HG03097 (cell line): Measurements from ENCODE around the gene FCRL6.

Experiments
- ATAC-seq: cut with Tn5 transposase; IDR thresholded peaks from one replicate; pipeline ENCODE4 v1.9.1; 2021; ENCODE audit not compliant: unreplicated experiment, low FRiP score

The FCRL6 gene, protein sequence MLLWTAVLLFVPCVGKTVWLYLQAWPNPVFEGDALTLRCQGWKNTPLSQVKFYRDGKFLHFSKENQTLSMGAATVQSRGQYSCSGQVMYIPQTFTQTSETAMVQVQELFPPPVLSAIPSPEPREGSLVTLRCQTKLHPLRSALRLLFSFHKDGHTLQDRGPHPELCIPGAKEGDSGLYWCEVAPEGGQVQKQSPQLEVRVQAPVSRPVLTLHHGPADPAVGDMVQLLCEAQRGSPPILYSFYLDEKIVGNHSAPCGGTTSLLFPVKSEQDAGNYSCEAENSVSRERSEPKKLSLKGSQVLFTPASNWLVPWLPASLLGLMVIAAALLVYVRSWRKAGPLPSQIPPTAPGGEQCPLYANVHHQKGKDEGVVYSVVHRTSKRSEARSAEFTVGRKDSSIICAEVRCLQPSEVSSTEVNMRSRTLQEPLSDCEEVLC

DNA sequence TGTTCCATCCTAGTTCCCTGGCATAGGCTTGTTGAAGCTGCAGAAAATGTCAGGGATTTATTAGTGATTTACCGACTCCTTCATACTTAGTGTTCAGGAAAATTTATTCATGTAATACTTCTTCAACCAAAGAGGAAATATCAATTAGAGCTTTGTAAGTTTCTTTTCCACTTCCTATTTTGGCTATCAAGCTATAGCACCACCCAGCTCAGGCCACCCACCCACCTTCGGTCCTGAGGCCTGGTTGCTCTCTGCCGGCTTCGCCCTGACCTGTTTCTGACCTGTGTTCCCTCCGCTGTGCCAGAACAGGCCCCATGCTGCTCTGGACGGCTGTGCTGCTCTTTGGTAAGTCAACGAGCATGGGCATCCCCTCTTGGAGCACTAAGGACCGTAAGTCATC lies at the start of gene FCRL6:
FCRL6 (plus strand) TSS at position 250 of the 400 bp plus-strand sequence; CDS start at position 315, 65 bp downstream.
- no peak for ATAC-seq

DNA sequence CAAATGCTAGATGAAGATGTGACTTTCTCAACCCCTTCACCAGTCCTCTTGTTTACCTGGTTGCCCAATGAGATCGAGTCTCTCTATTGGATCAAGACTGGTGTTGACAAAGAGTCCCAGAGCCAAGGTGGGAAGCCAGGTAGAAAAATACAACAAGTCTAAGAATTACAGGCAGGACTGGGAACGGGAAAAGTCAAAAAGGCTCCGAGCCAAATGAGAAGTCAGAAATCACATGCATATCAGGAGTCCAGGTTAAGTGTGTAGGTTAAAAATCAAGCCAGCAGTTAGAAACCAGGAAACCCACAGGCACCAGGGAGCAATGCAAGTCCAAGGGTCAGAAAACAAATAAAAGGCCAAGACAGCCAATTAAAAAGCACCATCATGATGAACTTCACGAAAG lies 48.8 kb upstream of the FCRL6 start:
- no peak for ATAC-seq

DNA sequence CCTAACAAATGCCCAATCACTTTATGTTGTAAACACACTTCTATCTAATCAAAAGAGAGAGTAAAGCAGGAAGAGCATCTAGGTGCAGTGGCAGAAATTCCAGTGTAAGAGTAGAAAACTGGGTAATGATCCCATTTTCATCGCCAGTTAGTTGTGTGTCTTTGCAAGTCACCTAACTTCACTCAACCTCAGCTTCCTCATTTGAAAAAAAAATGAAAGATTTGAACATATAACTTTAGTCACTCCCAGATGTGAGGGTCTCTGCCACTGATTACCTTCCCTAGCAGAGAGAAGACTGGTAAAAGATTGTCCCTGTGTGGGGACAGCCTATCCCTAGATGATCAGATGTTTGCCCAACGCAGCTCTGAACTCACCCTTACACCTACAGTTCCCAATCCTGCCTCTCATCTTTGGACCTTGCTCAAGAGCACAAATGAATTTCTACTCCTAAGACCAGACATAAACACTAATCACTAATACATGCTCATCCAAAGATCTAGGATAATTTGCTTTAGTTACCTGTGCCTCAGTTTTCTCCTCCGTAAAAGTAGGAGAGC lies 46.6 kb upstream of the FCRL6 start:
- no peak for ATAC-seq

DNA sequence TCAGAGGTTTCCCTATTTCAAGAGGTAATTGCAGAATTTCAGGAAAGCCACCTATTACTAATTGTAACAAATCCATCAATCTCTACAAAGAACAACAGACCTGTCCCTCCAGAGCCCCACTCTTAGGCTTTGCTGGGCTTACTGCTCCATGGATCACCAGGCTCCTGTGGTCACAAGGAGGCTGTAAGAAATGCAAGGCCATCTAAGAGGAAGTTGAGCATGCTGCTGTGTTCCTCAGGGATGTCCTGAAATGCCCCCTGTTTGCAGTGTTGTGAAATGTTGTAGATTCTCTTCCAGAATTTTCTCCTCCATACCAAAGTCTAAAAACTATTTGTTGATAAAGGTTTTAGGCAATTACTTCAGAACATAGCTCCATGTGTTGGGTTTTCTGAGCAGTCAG lies 45.8 kb upstream of the FCRL6 start:
- no peak for ATAC-seq

DNA sequence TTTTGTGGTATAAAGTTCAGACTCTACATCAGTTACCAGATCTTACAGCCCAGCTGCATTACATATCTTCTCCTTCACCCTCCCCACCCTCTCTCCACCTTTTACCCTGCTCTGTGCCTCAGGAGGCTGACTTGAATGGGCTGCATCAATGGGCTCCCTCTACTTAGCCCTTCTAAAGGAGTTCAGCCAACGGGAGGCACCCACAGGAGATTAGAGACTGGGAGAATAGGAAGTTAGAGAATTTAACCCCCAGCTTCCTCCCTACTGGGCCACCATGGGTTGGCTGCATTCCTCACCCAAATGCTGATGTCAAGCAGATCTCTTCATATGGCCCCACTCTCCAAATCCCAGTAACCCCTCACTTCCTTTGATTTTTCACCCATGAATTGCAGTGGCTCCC lies 38.5 kb upstream of the FCRL6 start:
- no peak for ATAC-seq

DNA sequence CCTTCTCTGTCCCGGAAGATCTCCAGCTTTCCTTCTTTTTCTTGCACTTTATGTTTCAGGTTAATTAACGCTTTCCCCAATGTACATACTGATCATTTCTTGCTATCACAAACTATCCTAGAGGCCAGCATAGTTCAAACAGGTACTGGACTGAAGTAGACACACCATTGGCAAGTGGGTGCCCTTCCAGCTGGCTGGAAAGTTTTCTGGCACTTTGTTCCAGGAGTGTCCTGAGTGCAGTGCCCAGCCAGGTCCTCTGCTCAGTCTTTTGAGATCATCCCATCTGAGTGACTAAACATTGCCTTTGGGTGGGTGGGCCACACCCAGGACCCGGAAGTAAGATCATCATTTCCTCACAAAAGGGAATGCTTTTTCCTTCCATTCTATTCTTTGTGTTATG lies 36.4 kb upstream of the FCRL6 start:
- ATAC-seq, result no peak

DNA sequence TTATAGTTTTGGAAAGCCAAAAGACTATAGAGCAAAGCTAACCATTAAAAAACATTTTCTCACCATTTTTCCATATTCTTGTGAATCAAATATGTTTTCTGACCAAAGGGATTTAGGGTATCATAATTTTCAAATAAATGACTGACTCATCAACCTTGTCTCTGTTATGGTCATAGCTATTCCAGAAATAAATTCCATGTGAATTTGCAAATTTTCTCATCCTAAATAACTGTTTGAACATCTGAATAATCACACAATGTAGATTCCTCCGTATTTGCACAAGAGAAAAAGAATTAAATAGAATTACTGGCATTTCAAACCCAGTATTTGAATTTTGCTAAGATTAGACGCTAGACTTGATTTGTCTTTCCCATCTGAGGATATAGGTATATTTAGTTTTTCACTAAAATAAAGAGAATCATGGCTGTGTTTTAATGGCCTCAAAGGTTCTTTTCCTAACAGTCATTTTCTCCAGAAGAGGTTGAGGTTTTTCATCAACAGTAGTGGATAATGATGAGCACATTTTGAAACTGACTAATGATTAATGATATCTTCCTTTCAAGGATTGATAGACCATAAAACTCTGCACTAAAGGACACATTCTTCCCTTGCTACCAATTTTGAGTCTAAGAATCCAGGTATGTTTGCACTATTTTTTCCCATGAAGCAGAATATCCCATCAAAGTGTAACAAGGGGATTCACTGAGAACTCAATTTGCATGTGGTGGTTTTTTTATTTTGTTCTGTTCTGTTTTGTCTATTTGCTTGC lies 30.8 kb upstream of the FCRL6 start:
- no peak for ATAC-seq

DNA sequence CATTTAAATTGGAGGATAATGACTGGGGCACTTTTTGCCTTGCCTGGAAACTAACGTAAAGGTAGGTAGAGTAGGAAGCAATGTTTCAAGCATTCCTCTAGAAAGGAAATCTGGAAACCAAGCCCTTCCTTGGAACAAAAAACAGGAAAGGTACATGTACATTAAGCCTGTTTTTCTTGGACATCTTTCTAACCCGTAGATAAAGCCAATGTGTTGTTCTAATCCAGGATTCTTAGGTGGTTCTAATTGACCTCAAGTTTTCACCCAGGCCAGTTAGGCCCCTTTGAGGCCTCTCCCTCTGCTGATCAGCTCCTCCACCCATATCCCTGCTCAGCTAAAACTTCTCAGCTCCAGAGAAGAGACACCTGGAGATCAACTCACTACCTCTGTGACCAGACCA lies 27.7 kb upstream of the FCRL6 start:
- no peak for ATAC-seq

DNA sequence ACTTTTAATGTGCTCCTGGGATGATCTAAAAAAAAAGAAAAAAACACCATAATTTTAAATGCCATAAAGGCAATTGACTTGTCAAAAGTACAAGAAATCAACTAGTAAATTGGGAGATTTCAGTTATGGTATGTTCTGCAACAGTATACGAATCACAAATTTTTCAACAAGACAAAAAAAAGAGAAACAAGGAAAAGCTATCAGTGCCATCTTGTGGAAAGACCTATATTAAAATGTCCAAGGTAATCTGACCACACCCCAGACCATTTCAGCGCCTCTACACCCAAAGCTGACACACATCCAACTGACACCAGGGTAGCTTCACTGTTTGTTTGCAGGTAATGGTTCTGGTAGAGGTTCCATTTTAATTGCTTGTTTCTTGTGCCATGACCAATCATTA lies 26.4 kb upstream of the FCRL6 start:
- ATAC-seq, result no peak

DNA sequence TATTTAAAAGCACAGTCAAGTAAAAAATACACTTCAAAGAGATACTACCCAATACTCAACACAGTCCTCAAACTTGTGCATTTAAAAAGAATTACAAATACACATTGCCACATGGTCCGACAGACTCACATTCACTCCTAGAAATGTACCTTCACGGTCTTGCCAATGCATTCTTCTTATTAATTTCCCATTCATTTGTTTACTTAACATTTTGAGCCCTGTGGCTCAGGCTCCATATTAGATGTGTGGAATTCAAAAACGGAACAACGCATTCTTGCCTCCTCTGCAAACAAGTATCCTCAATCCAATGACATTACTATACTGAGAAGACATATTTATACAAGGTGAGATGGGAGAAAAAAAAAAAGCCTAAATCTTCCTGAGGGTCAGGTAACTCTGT lies 23.9 kb upstream of the FCRL6 start:
- ATAC-seq, result no peak

DNA sequence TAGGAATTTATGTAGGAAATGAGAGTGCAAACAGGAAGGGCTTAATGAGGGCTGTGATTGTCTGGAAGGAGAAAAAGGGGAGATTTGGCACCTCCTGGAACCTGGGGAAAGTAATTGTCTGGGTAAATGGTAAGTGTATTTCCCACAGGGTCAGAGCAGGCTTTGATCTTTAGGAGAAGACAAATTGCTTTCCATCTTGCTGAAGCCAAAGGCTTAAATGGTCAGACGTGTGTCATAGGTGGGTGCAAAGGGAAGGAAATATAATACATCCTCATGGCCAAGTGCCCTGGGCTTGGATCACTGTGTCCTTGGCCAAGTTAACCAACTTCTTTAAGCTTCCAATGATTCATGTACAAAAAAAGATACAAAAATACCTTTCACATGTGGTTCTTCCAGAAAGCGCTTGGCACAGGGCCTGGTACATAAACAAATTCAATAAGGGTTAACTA lies 22.7 kb upstream of the FCRL6 start:
- no peak for ATAC-seq

DNA sequence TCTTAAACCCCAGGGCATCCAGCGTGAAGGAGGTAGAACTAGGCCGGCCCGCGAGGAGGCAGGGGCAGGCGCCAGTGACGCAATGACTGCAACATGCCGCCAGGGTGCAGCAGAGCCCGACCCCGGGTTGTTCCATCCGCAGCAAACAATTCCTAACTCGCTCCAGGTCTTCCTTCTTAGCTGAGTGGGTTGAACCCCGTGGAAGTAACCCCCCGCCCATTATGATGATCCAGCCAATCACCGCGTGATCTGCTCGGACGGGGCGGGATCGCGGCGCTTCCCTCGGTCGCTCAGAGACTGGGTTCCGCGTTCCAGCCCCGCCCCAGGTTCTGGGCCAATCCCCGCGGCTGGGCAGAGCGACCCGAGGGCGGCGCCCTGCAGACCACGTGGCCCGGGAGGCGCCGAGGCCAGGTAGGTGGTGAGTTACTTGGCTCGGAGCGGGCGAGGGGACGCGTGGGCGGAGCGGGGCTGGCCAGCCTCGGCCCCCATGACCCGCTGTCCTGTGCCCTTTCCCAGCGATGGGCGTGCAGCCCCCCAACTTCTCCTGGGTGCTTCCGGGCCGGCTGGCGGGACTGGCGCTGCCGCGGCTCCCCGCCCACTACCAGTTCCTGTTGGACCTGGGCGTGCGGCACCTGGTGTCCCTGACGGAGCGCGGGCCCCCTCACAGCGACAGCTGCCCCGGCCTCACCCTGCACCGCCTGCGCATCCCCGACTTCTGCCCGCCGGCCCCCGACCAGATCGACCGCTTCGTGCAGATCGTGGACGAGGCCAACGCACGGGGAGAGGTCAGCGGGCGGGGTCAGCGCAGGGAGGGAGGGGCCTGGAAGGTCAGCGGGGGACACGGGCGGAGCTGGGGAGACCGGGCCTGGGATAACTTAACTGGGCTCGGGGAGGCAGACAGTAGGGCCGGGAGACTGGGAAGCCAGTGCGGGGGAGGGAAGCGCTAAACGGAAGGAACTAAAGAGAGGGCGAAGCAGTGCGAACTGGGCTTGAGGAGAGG lies 21.3 kb upstream of the FCRL6 start, which contains the start of gene DUSP23:
DUSP23 (plus strand) TSS at position 380 of the 1,000 bp plus-strand sequence; CDS start at position 519, 139 bp downstream.
- peak; percentile 97 for ATAC-seq

DNA sequence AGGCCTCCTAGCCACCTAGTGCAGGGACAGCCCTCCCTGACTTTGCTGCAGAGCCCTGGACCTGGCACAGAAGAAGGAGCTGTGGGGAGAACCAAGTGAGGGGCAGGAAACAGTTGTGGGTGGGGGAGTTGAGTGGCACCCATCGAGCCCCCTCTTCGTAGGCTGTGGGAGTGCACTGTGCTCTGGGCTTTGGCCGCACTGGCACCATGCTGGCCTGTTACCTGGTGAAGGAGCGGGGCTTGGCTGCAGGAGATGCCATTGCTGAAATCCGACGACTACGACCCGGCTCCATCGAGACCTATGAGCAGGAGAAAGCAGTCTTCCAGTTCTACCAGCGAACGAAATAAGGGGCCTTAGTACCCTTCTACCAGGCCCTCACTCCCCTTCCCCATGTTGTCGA lies 20.2 kb upstream of the FCRL6 start:
- ATAC-seq, result no peak

DNA sequence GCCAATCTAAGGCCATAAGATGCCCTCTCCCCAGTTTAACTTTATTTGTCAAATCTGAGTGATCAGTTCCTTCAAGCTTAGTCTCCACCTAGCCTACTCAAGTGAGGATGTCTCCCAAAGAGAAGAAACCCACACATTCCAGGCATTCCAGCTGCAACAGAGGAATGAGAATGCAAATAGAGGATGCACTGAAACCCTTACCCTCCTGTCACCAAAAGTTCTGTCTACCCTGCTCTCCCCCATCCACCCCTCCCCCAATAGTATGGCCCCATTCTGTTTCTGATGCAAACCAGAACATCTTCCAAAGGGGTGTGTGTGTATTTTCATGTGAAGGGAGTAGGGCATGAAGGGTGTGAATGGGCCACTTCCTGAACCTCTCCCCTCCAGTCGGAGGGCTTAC lies 18.4 kb upstream of the FCRL6 start:
- no peak for ATAC-seq

DNA sequence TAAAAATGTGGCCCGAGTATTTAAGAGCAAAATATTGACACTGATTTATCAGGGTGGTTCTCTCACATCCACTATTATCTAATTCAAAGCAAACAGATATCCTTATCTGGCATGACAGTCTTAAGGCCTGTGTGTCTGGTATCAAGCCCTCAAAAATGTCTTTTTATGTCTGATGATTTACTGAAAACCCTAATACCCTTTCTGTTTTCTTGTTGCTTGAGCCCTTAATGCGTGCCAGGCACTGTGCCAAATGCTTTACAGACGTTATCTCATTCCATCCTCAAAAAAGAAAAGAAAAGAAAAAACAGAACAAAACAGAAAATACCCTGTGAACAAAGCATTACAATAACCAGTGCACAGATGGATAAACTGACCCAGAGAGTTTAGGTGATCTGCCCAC lies 15.7 kb upstream of the FCRL6 start:
- no peak for ATAC-seq

DNA sequence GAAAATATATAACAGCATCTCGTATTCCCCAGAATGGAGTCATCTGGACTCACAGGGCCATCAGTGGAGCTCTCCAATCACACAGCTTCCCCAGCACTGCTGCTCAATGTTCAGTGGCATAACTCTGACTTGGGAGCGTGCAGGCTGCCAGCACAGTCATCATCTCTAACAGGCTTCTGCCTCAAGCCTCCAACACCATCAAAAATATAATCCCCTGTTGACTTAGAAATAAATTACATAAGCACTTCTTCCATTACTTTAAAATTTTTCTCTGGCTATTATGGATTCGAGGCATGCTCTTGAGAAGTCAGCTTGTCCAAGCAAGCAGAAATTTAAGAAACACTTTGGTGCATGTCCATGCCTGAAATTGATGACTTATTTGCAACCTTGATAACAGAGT lies 15.2 kb upstream of the FCRL6 start:
- no peak for ATAC-seq

DNA sequence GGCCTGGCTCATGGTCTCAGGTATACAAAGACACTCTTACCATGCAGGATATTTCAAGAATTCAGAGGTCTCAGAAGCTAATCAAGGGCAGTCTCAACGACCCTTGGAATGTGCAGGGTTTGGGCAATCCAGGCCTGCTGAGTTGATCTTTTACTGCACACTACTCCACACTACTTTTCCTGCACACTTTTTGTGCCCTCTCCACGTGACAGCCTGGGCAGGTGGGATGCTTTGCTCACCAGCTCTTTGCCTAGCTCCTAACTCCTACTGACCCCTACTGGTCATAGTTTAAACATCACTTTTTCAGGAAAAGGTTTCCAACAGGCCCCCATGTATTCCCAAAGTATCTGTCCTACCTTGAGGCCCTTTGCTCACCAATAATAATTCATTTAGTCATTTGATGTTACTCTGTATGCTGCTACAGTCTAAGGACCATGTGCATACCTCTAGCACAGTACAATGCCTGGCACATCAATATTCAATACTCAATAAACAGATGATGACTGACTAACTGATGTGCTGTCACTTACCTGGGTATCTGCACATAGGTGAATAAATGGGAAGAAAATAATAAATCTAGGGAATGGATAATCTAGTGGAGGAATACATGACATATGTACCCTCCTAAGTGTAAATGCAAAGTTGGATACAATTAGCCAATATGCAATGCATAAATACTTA lies 11.8 kb upstream of the FCRL6 start:
- no peak for ATAC-seq

DNA sequence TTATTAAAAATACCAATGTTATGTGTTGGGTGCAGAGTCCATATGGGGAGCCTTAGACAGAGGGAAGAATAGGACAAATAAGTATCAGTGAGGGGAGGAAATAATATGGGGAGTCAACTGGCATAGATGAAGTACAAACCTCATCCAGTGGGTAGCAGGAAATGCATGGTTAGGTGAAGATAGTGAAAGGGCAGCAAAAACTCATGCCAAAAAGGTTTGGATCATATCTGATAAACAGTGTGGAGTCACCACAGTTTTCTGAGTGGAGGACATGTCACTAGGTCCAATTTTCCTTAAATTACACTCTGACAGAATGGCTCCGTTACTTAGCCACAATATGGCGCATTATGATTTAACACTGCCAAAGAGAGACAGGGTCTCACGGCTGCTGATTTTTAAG lies 11.1 kb upstream of the FCRL6 start:
- no peak for ATAC-seq

DNA sequence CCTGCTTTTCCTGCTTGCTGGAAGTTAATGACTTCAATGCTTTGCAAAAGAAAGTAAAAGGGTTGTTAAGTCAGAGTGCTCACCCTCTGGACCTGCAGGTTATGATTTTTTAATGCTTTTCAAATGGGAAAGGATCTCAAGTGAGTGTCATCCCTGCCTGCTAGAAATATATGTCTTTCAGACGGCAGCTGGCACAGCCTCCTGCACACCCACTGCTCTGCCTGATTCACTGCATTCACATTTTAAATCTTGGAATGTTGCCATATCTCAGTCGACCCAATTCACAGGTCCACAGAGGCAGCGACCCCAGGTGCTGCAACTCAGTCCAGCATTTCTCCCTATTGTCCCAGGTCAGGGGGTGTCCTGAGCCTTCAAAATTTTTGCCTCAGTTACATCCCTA lies 10.7 kb upstream of the FCRL6 start:
- no peak for ATAC-seq

DNA sequence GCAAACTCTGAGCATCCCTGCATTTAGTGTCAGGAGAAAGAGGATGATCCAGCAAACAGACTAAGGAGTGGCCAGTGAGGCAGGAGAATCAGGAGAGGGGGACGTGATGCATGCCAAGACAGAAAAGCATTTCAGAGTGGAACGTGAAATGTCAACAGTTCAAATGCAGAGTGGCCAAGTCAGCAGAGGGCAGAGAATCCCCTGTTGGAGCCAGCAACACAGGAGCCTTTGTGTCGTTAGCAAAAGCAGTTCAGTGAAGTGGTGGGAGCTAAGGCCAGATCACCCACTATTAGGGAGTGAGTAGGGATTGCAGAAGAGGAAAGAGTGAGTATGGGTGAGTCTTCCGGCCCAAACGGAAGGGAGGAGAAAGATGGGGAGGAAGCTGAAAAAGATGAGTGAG lies 6.6 kb upstream of the FCRL6 start:
- no peak for ATAC-seq
